ENCODE results near the gene CLCN2. TPM values are rescaled to one million over a fixed set of nuclear protein-coding genes. Genes with fewer than 3 reads are reported as not detected.

CLCN2 gene
- total RNA-seq, 1 donor from 2014 or later, result 2.1 TPM

- no peak for DNase-seq (ENCODE audit: low read depth)
- no peak for TF ChIP-seq CTCF (IDR thresholded peaks at IDR 0.05; ENCODE audit: insufficient read depth, low read length, severe bottlenecking)
- peaks cover 74% of the 10 kb centered on the region for H3K36me3 ChIP-seq (ENCODE audit: control insufficient read depth, insufficient read depth, low read length)
- no peak for FAIRE-seq
- H3K4me3 ChIP-seq (ENCODE audit: low read depth, low read length), result no peak overlapping the region
- H3K27me3 ChIP-seq (ENCODE audit: control insufficient read depth, insufficient read depth, low read length), result no peaks in the 10 kb centered on the region
Observed at GRCh38 chr3:184323696-184324095, 37.7 kb downstream of the CLCN2 start.

DNA sequence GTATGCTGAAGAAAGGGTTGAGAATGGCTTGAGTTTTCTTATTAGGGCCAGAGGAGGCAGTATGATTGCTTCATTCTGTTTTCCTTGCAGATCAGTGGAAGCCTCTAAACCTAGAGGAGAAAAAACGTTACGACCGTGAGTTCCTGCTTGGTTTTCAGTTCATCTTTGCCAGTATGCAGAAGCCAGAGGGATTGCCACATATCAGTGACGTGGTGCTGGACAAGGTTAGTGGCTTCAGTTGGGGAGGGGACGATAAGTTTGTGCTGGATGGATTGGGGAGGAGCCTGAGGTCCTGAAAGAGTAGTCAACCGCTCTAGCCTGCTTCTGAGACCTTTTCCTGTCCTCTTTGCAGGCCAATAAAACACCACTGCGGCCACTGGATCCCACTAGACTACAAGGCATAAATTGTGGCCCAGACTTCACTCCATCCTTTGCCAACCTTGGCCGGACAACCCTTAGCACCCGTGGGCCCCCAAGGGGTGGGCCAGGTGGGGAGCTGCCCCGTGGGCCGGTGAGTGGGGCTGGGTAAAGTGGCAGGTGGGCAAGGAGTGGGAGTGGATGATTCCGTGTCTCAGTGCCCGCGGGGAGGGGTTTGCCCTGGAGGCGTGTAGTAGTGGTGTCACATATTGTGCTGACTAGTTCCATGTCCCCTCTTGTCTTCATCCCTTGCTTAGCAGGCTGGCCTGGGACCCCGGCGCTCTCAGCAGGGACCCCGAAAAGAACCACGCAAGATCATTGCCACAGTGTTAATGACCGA is 38.5 kb downstream of the CLCN2 start:
- FAIRE-seq (no peak), DNase-seq (ENCODE audit: low read depth) (no peak)
- no peak for TF ChIP-seq CTCF (IDR thresholded peaks at IDR 0.05; ENCODE audit: insufficient read depth, low read length, severe bottlenecking)
- H3K36me3 ChIP-seq (ENCODE audit: control insufficient read depth, insufficient read depth, low read length), result peaks cover 70% of the 10 kb centered on the region
- no peaks in the 10 kb centered on the region for H3K27me3 ChIP-seq (ENCODE audit: control insufficient read depth, insufficient read depth, low read length)
- H3K4me3 ChIP-seq (ENCODE audit: low read depth, low read length), result no peak overlapping the region

DNA sequence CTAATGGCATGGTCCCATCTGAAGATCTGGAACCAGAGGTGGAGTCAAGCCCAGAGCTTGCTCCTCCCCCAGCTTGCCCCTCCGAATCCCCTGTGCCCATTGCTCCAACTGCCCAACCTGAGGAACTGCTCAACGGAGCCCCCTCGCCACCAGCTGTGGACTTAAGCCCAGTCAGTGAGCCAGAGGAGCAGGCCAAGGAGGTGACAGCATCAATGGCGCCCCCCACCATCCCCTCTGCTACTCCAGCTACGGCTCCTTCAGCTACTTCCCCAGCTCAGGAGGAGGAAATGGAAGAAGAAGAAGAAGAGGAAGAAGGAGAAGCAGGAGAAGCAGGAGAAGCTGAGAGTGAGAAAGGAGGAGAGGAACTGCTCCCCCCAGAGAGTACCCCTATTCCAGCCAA is 39.7 kb downstream of the CLCN2 start:
- no peak for DNase-seq (ENCODE audit: low read depth)
- Histone ChIP-seq H3K4me3 (ENCODE audit: low read depth, low read length) (no peak overlapping the region), H3K36me3 (ENCODE audit: control insufficient read depth, insufficient read depth, low read length) (peaks cover 64% of the 10 kb centered on the region), H3K27me3 (ENCODE audit: control insufficient read depth, insufficient read depth, low read length) (no peaks in the 10 kb centered on the region)
- no peak for TF ChIP-seq CTCF (IDR thresholded peaks at IDR 0.05; ENCODE audit: insufficient read depth, low read length, severe bottlenecking)
- FAIRE-seq, result no peak

DNA sequence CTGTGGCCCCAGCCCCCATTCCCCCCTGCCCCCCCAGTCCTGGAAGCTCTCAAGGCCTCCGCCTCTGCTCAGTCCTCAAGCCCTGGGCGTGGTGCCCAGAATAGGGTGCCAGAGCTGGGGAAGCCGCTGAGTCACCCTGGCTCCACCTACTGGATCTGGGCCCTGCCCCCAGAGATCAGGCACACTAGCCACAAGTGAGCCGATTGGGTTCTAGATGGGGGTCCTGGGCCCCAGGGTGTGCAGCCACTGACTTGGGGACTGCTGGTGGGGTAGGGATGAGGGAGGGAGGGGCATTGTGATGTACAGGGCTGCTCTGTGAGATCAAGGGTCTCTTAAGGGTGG is 41.3 kb downstream of the CLCN2 start:
- Histone ChIP-seq H3K4me3 (ENCODE audit: low read depth, low read length) (peak overlapping the region; percentile 13), H3K36me3 (ENCODE audit: control insufficient read depth, insufficient read depth, low read length) (peaks cover 53% of the 10 kb centered on the region), H3K27me3 (ENCODE audit: control insufficient read depth, insufficient read depth, low read length) (no peaks in the 10 kb centered on the region)
- DNase-seq (ENCODE audit: low read depth) (peak; percentile 89), FAIRE-seq (no peak)
- no peak for TF ChIP-seq CTCF (IDR thresholded peaks at IDR 0.05; ENCODE audit: insufficient read depth, low read length, severe bottlenecking)

GRCh38 chr3:184317201-184317600 is 44.2 kb downstream of the CLCN2 start:
- TF ChIP-seq CTCF (IDR thresholded peaks at IDR 0.05; ENCODE audit: insufficient read depth, low read length, severe bottlenecking), result no peak
- Histone ChIP-seq H3K27me3 (ENCODE audit: control insufficient read depth, insufficient read depth, low read length) (no peaks in the 10 kb centered on the region), H3K4me3 (ENCODE audit: low read depth, low read length) (no peak overlapping the region), H3K36me3 (ENCODE audit: control insufficient read depth, insufficient read depth, low read length) (peaks cover 31% of the 10 kb centered on the region)
- FAIRE-seq, result no peak
- no peak for DNase-seq (ENCODE audit: low read depth)

- peaks cover 28% of the 10 kb centered on the region for H3K36me3 ChIP-seq (ENCODE audit: control insufficient read depth, insufficient read depth, low read length)
- H3K27me3 ChIP-seq (ENCODE audit: control insufficient read depth, insufficient read depth, low read length), result no peaks in the 10 kb centered on the region
- DNase-seq (ENCODE audit: low read depth), result no peak
- TF ChIP-seq CTCF (IDR thresholded peaks at IDR 0.05; ENCODE audit: insufficient read depth, low read length, severe bottlenecking), result no peak
- FAIRE-seq, result no peak
- H3K4me3 ChIP-seq (ENCODE audit: low read depth, low read length), result no peak overlapping the region
Observed at GRCh38 chr3:184316792-184317191, 44.6 kb downstream of the CLCN2 start.
